IPS-NIHi11 (cell line): ENCODE results near the gene STIM2.
"Not testable (repeated sequence)": the region's sequence is repeated elsewhere in the genome, so short reads cannot be mapped to it uniquely, and the experiment has no call there.

Experiments used
- DNase-seq: peaks from one replicate; pipeline ENCODE4 v3.0.0; 2012; ENCODE audit warnings: mixed read lengths, low spot score

STIM2 gene

GRCh38 chr4:26867914-26868684 lies 7.5 kb downstream of the STIM2 start:
- DNase-seq, result no peak

DNA sequence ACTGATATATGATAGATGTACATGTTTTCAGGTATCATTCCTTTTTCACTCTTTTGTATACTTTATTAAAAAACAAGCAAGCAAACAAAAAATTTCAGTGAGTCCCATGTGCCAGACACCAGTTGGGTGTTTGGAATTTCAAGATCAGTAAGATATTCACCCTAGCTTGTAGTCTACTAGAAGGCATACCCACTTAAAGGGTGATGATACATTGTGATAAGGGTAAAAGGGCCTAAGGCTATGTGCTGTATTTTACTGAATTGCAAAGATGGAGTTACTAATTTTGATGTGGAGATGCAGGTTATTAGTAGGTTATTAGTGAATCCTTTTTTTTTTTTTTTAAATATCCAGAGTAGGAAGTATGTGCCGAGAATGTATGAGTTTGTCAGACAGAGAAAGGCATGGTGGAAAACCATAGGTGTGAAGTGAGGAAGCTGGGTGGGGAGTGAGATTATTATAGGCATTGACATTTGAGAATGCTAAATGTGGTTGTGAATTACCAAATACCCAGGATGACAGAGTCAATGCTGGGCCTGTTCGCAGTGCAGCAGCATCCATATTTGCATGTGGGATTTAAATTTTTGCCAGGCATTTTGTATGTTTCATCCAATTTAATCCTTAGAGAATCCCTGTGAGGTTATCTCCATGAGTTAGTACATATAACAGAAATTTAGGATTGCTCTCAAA lies 10.1 kb downstream of the STIM2 start:
- DNase-seq, result no peak

DNA sequence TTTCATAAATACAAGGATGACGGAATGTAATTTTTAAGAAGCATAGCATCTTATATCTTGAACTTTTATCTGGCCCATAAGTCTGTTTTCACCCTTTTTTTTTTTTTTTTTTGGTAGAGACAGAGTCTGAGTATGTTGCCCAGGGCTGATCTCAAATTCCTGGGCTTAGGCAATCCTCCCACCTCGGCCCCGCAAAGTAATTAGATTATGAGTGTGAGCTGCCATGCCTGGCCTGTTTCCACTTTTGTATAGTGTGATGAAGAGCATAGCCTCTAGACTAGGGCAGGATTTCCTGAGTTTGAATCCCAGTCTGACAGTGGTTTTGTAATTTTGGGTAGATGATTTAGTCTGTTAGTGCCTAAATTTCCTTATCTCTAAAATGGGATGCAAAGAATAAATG lies 11.0 kb downstream of the STIM2 start:
- no peak for DNase-seq

DNA sequence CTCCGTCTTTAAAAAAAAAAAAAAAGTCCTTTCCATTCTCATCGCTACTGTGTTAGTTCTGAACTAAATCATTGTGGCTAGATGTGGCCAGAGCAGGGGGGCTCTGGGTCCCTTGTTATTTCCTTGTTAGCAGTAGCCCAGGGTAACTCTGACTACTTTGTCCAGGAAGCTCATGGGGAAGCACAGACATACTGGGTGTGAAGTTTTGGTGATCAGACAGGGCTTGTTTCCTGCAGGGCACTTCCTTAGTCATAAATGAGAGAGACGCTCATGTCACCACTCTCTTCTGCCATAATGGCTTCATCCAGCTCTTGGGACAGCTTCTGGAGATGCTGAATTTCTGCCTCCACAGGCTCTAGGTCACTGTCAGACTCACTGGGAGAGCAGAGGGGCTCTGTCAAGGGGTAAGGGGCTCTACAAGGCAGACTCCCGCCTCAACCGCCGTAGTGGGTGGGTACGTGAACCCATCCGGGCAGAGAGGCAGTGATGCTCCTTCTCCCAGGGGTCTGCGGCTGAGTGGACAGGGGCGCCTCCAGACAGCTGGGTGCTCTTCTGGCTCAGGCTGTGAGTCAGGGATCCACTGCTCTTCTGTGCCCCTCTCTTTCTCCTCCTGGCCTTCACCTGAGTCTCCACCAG lies 12.9 kb downstream of the STIM2 start:
- no peak for DNase-seq

DNA sequence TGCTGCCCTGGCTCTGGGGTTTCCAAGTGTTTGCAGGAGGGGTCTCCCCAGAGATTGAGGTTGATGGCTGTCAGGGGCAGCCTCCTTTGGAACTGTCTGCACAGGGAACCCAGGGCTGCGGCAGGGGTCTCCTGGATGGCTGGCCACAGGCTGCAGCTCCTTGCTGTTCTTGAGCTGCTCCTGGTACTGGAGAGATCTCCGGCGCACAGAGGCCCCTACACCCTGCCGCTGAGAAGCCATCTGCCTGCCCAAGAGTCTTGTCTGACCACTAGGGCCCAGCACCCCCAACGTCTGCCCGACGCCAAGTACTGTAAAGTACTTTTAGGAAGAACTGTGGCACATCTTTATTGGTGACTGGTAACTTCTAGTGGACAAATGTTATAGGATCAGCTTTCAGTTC lies 13.5 kb downstream of the STIM2 start:
- no peak for DNase-seq

GRCh38 chr4:26877406-26877805 lies 16.8 kb downstream of the STIM2 start:
- DNase-seq, result no peak

DNA sequence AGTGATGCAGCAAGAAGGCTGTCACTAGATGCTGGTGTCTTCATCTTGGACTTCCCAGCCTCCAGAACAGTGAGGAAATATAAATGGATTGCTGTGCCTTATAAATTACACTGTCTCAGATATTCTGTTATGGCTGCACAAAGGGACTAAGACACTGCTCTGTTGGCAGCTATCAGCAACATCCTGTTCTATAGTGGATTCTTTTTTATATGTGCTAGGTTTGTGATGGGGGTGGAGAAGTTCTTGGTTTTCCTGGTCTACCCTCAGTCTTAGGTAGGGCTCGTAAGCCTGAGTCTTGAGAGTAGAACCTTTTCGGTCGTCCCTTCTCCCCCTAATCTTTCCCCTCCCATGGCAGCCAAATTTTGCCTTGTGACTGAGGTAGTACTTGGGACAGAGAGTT lies 17.3 kb downstream of the STIM2 start:
- no peak for DNase-seq

- no peak for DNase-seq
These were observed 18.3 kb downstream of the STIM2 start for GRCh38 chr4:26878794-26879391.

- no peak for DNase-seq
These were observed 19.2 kb downstream of the STIM2 start for GRCh38 chr4:26879805-26880204.

DNA sequence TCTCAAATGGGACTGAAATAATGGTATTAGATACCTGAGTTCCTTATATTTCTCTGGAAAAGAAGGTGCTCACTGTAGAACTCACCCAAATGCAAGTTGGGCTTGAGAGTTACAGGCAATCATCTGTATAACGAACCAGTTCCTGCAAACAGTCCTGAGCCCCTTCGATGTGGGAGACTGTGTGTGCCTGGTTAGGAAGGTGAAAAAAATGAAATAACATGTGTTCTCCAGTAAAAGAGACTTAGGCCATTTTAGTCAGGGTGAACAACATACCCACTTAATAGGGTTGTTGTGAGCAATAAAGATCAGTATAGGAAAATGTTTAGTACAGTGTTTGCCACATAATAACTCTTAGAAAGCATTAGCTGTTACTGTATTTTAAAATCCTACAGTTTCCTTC lies 23.4 kb downstream of the STIM2 start:
- DNase-seq, result no peak

DNA sequence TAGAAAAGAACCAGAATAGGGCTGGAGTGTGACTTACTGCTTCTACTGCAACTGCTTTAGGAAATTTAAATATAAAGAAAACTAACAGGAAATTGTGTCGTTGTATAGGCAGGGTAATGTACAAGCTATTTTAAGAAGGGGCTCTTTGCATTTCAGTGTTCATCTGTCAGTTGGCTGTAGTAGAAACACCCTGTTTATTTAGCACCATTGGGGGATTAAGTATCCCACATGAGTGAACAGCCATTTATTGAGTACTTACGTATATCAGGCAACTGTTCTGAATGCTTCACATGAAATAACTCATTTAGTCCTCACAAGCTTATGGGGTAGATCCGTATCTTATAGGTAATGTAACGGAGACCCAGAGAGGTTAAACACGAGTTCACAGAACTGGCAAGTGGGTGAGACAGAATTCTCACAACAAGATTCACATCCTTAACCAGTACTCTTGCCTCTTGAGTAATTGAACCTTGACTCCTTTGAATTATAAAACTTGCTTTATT lies 23.9 kb downstream of the STIM2 start:
- no peak for DNase-seq

GRCh38 chr4:26885912-26886274 lies 25.3 kb downstream of the STIM2 start:
- no peak for DNase-seq

GRCh38 chr4:26887143-26887542 lies 26.5 kb downstream of the STIM2 start:
- DNase-seq, result no peak

GRCh38 chr4:26887809-26888208 lies 27.2 kb downstream of the STIM2 start:
- no peak for DNase-seq

- DNase-seq, result no peak
These were observed 28.7 kb downstream of the STIM2 start for GRCh38 chr4:26889356-26889755.

- no peak for DNase-seq
These were observed 30.4 kb downstream of the STIM2 start for GRCh38 chr4:26891054-26891453.

- no peak for DNase-seq
These were observed 31.2 kb downstream of the STIM2 start for GRCh38 chr4:26891867-26892266.

DNA sequence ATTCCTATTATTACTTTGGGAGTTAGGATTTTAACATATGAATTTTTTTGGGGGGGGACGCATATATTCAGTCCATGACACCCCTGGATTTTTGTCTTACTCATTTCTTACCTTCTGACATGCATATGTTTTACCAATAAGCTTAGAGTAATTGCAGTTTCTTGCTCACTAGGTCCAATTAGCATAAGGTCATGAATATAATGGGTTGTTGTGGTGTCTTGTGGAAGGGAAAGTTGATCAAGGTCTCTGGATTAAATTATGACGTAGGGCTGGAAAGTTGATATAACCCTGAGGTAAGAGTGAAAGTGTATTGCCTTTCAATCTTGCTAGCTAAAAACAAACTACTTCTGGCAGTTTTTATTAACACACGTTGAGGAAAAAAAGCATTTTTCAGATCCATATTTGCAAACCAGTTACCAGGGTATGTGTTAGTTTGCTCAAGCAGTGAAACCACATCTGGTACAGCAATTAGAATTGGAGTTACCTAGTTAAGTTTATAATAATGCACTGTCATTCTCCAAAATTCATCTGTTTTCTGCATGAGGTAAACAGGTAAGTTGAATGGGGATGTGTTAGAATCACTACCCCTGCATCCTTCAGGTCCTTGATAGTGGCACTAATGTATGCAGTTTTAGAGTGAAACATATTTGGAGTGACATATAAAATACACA lies 32.0 kb downstream of the STIM2 start:
- no peak for DNase-seq

GRCh38 chr4:26893491-26893890 lies 32.9 kb downstream of the STIM2 start:
- DNase-seq, result no peak

DNA sequence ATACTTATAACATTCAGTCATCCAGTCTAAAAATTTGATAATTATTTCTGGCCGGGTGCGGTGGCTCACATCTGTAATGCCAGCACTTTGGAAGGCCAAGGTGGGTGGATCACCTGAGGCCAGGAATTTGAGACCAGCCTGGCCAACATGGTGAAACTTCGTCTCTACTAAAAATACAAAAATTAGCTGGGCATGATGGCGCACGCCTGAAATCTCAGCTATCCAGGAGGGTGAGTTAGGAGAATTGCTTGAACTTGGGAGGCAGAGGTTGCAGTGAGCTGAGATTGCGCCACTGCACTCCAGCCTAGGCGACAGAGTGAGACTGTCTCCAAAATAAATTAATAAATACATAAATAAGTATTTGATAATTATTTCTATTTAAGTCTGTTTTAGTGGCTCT lies 34.2 kb downstream of the STIM2 start:
- not testable (repeated sequence) for DNase-seq

- no peak for DNase-seq
These were observed 36.0 kb downstream of the STIM2 start for GRCh38 chr4:26896636-26897035.

GRCh38 chr4:26899991-26900390 lies 39.4 kb downstream of the STIM2 start:
- no peak for DNase-seq
